K562 (cell line): ENCODE data around the gene ADPGK. TPM values are rescaled to one million over a fixed set of nuclear protein-coding genes. Genes with fewer than 3 reads are reported as not detected.

ENCODE experiments used
- CEBPG ChIP-seq, 3 experiments: fragments of 200-800 bp in 1 of 3; sonication (Bioruptor generic) in 1 of 3; sonication (generic) in 1 of 3; formaldehyde crosslinking in 1 of 3; IDR thresholded peaks in 2 of 3; conservative IDR thresholded peaks in 1 of 3; 2 replicates each; pipeline versions ENCODE4 v1.6.1 to v1.8.0; 2016 to 2022; ENCODE audit warnings: missing compliant biosample characterization in 2 of 3, missing genetic modification characterization in 2 of 3, mild to moderate bottlenecking in 1 of 3, missing genetic modification reagents in 1 of 3
- FOXM1 ChIP-seq, 2 experiments: fragments of 450-650 bp in 1 of 2; sonication (generic) in 1 of 2; formaldehyde crosslinking in 1 of 2; IDR thresholded peaks; 2 replicates each; pipeline versions ENCODE4 v1.6.1 to v1.9.0; 2017 to 2022; ENCODE audit warnings: low read depth in 2 of 2, mild to moderate bottlenecking in 2 of 2, missing genetic modification reagents in 1 of 2, moderate library complexity in 1 of 2
- KLF16 ChIP-seq: IDR thresholded peaks from 2 replicates; pipeline ENCODE4 v1.6.1; 2016; ENCODE audit warnings: antibody characterized with exemption
- MTA3 ChIP-seq: fragments of 450-650 bp; formaldehyde crosslinking; IDR thresholded peaks from 2 replicates; pipeline ENCODE4 v1.6.1; 2017; ENCODE audit warnings: mild to moderate bottlenecking, borderline replicate concordance
- PML ChIP-seq: IDR thresholded peaks from 2 replicates; pipeline ENCODE4 v1.6.1; 2012; ENCODE audit warnings: low read length, inconsistent platforms
- RAD21 ChIP-seq, 2 experiments: fragments of 250-450 bp in 1 of 2; fragments of 450-650 bp in 1 of 2; sonication (Bioruptor Pico) in 1 of 2; formaldehyde crosslinking in 1 of 2; IDR thresholded peaks in 1 of 2; conservative IDR thresholded peaks in 1 of 2; 2 replicates each; pipeline versions ENCODE4 v1.4.0 to v1.8.0; 2020 to 2022; ENCODE audit warnings: mild to moderate bottlenecking in 2 of 2, moderate library complexity in 1 of 2
- REST ChIP-seq, 2 experiments: fragments of 450-650 bp; formaldehyde crosslinking in 1 of 2; IDR thresholded peaks; 2 replicates each; pipeline versions ENCODE4 v1.4.0 to v1.6.1; 2014 to 2020; ENCODE audit warnings: mild to moderate bottlenecking in 2 of 2, borderline replicate concordance in 1 of 2, low read depth in 1 of 2
- SMAD4 ChIP-seq: fragments of 250-450 bp; sonication (Bioruptor Pico); conservative IDR thresholded peaks from 2 replicates; pipeline ENCODE4 v1.8.0; 2021; ENCODE audit warnings: inconsistent platforms, mild to moderate bottlenecking, moderate library complexity
- TBP ChIP-seq: optimal IDR thresholded peaks from 2 replicates; pipeline ENCODE3; 2011; ENCODE audit warnings: low read depth, low read length, improper control_type of control experiment
- ZNF12 ChIP-seq: sonication (generic); formaldehyde crosslinking; IDR thresholded peaks from 2 replicates; pipeline ENCODE4 v1.4.0; 2020; ENCODE audit warnings: mild to moderate bottlenecking, missing genetic modification reagents
- ZNF124 ChIP-seq: sonication (generic); formaldehyde crosslinking; IDR thresholded peaks from 2 replicates; pipeline ENCODE4 v1.8.1; 2022; ENCODE audit warnings: missing genetic modification reagents
- polyA plus RNA-seq, 8 experiments: library from polyadenylated mRNA; depleted of rRNA in 4 of 8; stranded (reverse) in 5 of 8; unstranded in 3 of 8; fragments of >200 nt; fragmentation: Nextera tagmentation in 2 of 8; fragmentation: Illumina TruSeq in 1 of 8; extraction: Ambion mirVana in 2 of 8; extraction: Trizol in 1 of 8; gene quantifications; 2 replicates each; pipeline versions ENCODE4 v1.2.1 to v1.2.3, GENCODE V29; 2011 to 2014; ENCODE audit warnings: inconsistent platforms in 1 of 8, missing spikeins in 1 of 8
- total RNA-seq, 7 experiments: library from RNA; depleted of rRNA in 6 of 7; stranded (reverse); fragments of >200 nt in 6 of 7; fragmentation: Illumina TruSeq in 2 of 7; extraction: Trizol in 2 of 7; gene quantifications; 2 replicates each; pipeline versions ENCODE4 v1.2.1 to v1.2.3, GENCODE V29; 2011 to 2021; ENCODE audit warnings: low replicate concordance in 1 of 7
- TF ChIP-seq, protein P1 (sequence below): IDR thresholded peaks from 2 replicates; pipeline ENCODE4 v1.6.1; 2011; ENCODE audit warnings: borderline replicate concordance, low read depth, mild to moderate bottlenecking, moderate library complexity, low read length; ENCODE audit not compliant: insufficient read depth, poor library complexity, severe bottlenecking
- TF ChIP-seq, protein P2 (sequence below), 2 experiments: fragments of 450-650 bp; IDR thresholded peaks; 2 replicates each; pipeline ENCODE4 v1.6.1; 2016

The ADPGK gene
- total and polyA plus RNA-seq, 9 of the 15 experiments (the other 6 are each of a cell fraction or from before 2014, with no cell fraction given): 13.4 to 97.4 (median 48.5) TPM

- TF ChIP-seq REST (IDR thresholded peaks at IDR 0.05; ENCODE audit: borderline replicate concordance) (peak; percentile 45), REST (CRISPR knock-in tag; IDR thresholded peaks at IDR 0.05; ENCODE audit: low read depth) (no peak; the same call in 1 of the 2 replicates), TBP (peak; percentile 23), PML (no peak), MTA3 (no peak), KLF16 (0 out of 2 replicates have a peak, but pooled peaks have one; percentile 8), FOXM1 (IDR thresholded peaks at IDR 0.05; ENCODE audit: low read depth) (no peak), FOXM1 (CRISPR knock-in tag; IDR thresholded peaks at IDR 0.05; ENCODE audit: low read depth) (peak; percentile 40; the same call in 1 of the 2 replicates), SMAD4 (0 out of 2 replicates have a peak, but pooled peaks have one; percentile 18), RAD21 (CRISPR knock-in tag; conservative IDR thresholded peaks at IDR 0.05 in 1 of 2, IDR thresholded peaks at IDR 0.05 in 1 of 2) (0 out of 4 replicates have a peak, but pooled peaks of 1 of the 2 experiments have one; percentile 1), CEBPG (CRISPR knock-in tag; IDR thresholded peaks at IDR 0.05) (peak; percentile 36; the same call in 1 of the 2 replicates), CEBPG (tag; conservative IDR thresholded peaks at IDR 0.05 in 1 of 2, IDR thresholded peaks at IDR 0.05 in 1 of 2) (peak in 1 of 2 experiments; percentile 48; a peak in 1 of 4 replicates), ZNF124 (CRISPR knock-in tag) (peak; percentile 50; the same call in 1 of the 2 replicates), ZNF12 (peak; percentile 79; the same call in 1 of the 2 replicates)
- TF ChIP-seq, protein P1, sequence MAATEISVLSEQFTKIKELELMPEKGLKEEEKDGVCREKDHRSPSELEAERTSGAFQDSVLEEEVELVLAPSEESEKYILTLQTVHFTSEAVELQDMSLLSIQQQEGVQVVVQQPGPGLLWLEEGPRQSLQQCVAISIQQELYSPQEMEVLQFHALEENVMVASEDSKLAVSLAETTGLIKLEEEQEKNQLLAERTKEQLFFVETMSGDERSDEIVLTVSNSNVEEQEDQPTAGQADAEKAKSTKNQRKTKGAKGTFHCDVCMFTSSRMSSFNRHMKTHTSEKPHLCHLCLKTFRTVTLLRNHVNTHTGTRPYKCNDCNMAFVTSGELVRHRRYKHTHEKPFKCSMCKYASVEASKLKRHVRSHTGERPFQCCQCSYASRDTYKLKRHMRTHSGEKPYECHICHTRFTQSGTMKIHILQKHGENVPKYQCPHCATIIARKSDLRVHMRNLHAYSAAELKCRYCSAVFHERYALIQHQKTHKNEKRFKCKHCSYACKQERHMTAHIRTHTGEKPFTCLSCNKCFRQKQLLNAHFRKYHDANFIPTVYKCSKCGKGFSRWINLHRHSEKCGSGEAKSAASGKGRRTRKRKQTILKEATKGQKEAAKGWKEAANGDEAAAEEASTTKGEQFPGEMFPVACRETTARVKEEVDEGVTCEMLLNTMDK: peak; percentile 6
- TF ChIP-seq, protein P2, sequence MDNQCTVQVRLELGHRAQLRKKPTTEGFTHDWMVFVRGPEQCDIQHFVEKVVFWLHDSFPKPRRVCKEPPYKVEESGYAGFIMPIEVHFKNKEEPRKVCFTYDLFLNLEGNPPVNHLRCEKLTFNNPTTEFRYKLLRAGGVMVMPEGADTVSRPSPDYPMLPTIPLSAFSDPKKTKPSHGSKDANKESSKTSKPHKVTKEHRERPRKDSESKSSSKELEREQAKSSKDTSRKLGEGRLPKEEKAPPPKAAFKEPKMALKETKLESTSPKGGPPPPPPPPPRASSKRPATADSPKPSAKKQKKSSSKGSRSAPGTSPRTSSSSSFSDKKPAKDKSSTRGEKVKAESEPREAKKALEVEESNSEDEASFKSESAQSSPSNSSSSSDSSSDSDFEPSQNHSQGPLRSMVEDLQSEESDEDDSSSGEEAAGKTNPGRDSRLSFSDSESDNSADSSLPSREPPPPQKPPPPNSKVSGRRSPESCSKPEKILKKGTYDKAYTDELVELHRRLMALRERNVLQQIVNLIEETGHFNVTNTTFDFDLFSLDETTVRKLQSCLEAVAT (IDR thresholded peaks at IDR 0.05): no peak
These were observed 436 bp downstream of the ADPGK start (continued) for GRCh38 chr15:72783004-72783639.
